HL-60/S4 treated with retinoic acid at 250 ng/mL for 4 days and 3 days (cell line): Measurements from ENCODE around the gene GATB.

ENCODE experiments used
- in situ Hi-C: fragments of 300-500 bp; cut with MboI; formaldehyde crosslinking; loops from 2 replicates; pipeline ENCODE4 v1.7.0; 2022; ENCODE audit warnings: low sequenced_read_pairs

GATB gene

GRCh38 chr4:151676301-151676700, 84.5 kb downstream of the GATB start:
- in situ Hi-C loops = no loop called here

GRCh38 chr4:151675411-151675971, 85.3 kb downstream of the GATB start:
- in situ Hi-C loops = no loop called here

- in situ Hi-C loops = no loop called here
Observed at GRCh38 chr4:151674804-151675391, 85.9 kb downstream of the GATB start.

GRCh38 chr4:151673908-151674520, 86.8 kb downstream of the GATB start:
- in situ Hi-C loops = no loop called here

- in situ Hi-C loops = no loop called here
Observed at GRCh38 chr4:151672996-151673395, 87.8 kb downstream of the GATB start.

- in situ Hi-C loops = no loop called here
Observed at GRCh38 chr4:151671541-151672059, 89.2 kb downstream of the GATB start.

- in situ Hi-C loops = no loop called here
Observed at GRCh38 chr4:151670843-151671242, 90.0 kb downstream of the GATB start.

GRCh38 chr4:151669990-151670389, 90.8 kb downstream of the GATB start:
- in situ Hi-C loops = no loop called here

GRCh38 chr4:151668689-151669402, 92.0 kb downstream of the GATB start:
- in situ Hi-C loops = no loop called here

- in situ Hi-C loops = no loop called here
Observed at GRCh38 chr4:151667666-151668065, 93.1 kb downstream of the GATB start.

- in situ Hi-C loops = no loop called here
Observed at GRCh38 chr4:151667048-151667447, 93.8 kb downstream of the GATB start.

GRCh38 chr4:151666501-151666900, 94.3 kb downstream of the GATB start:
- in situ Hi-C loops = no loop called here

- in situ Hi-C loops = no loop called here
Observed at GRCh38 chr4:151665785-151666127, 95.1 kb downstream of the GATB start.

GRCh38 chr4:151665022-151665784, 95.6 kb downstream of the GATB start:
- in situ Hi-C loops = no loop called here

GRCh38 chr4:151664289-151664688, 96.5 kb downstream of the GATB start:
- in situ Hi-C loops = no loop called here

GRCh38 chr4:151663109-151663508, 97.7 kb downstream of the GATB start:
- in situ Hi-C loops = no loop called here

GRCh38 chr4:151661873-151662272, 98.9 kb downstream of the GATB start:
- in situ Hi-C loops = no loop called here

- in situ Hi-C loops = no loop called here
Observed at GRCh38 chr4:151660676-151661075, 100.1 kb downstream of the GATB start.

- in situ Hi-C loops = no loop called here
Observed at GRCh38 chr4:151659601-151660364, 101.0 kb downstream of the GATB start.

- in situ Hi-C loops = no loop called here
Observed at GRCh38 chr4:151658959-151659600, 101.7 kb downstream of the GATB start.
